ENCODE results near the gene INPP5E.
A peak's percentile ranks its signal among the peaks of the same experiment; 100 is the strongest.

The INPP5E gene

GRCh38 chr9:136483589-136484152 is 44.0 kb upstream of the INPP5E start:
- peak; percentile 98 for FAIRE-seq
- DNase-seq (ENCODE audit: insufficient read length, low spot score): peak; percentile 98
- TF ChIP-seq POLR2AphosphoS5 (IDR thresholded peaks at IDR 0.05; ENCODE audit: low read depth, low read length): no peak
- 0 out of 2 replicates have a peak, but pooled peaks have one; percentile 26 for TF ChIP-seq POLR2A (IDR thresholded peaks at IDR 0.05; ENCODE audit: low read depth, low read length)

DNA sequence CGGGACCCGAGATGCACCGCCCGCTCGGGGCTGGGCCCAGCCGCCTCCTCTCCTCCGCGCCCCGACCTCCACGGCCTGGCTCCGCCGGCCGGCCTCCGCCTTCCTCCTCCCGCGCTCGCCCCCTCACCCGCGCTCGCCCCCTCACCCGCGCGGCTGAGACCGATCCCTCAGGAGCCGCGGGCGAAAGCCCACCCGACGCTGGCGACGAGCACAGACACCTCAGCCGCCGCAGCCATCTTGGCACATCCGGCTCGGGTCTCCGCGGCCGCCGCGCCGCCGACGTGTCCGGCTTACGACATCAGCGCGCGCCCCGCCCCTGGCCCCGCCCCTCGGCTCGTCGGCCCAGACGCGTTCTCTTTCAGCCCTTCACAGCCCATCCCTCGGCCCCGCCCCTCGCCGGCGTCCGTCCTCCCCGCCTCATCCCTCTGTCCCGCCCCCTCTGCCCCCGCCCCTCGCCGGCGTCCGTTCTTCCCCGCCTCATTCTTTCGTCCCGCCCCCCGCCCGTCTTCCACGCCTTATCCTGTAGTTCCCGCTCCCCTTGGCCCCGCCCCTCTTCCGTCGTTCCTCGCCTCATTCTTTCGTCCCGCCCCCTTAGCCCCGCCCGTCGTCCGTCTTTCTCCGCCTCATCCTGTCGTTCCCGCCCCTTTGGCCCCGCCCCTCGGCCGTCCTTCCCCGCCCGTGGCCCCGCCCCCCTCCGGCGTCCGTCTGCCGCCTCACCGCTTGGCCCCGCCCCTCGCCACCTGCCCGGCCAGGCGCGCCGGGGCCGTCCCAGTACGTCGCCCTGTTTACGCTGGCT is 43.3 kb upstream of the INPP5E start, which contains the start of gene SEC16A:
Gene SEC16A (minus strand): TSS at position 248 of the 796 bp plus-strand sequence. CDS start 5,425 bp downstream, outside the sequence.
- FAIRE-seq (no peak), DNase-seq (ENCODE audit: insufficient read length, low spot score) (peak; percentile 95)
- TF ChIP-seq TAF1 (IDR thresholded peaks at IDR 0.05; ENCODE audit: low read depth, low read length) (peak; percentile 61; the same call in 1 of the 2 replicates), SPI1 (IDR thresholded peaks at IDR 0.05; ENCODE audit: low read depth, low read length) (no peak), POLR2A (IDR thresholded peaks at IDR 0.05; ENCODE audit: low read depth, low read length) (peak; percentile 75)

- FAIRE-seq (peak; percentile 26), DNase-seq (ENCODE audit: insufficient read length, low spot score) (no peak)
- TF ChIP-seq SPI1 (IDR thresholded peaks at IDR 0.05; ENCODE audit: low read depth, low read length) (no peak), PAX5 (IDR thresholded peaks at IDR 0.05; ENCODE audit: insufficient read depth, low read length, severe bottlenecking) (no peak), POLR2A (IDR thresholded peaks at IDR 0.05; ENCODE audit: low read depth, low read length) (no peak), POU2F2 (IDR thresholded peaks at IDR 0.05; ENCODE audit: low read depth, low read length) (no peak), POLR2AphosphoS5 (IDR thresholded peaks at IDR 0.05; ENCODE audit: low read depth, low read length) (no peak), TAF1 (IDR thresholded peaks at IDR 0.05; ENCODE audit: low read depth, low read length) (no peak)
These were observed 42.6 kb upstream of the INPP5E start for GRCh38 chr9:136482046-136482792.

- TF ChIP-seq POLR2A (IDR thresholded peaks at IDR 0.05; ENCODE audit: low read depth, low read length): no peak
- TF ChIP-seq POLR2AphosphoS5 (IDR thresholded peaks at IDR 0.05; ENCODE audit: low read depth, low read length): no peak
- TF ChIP-seq POU2F2 (IDR thresholded peaks at IDR 0.05; ENCODE audit: low read depth, low read length): no peak
- TF ChIP-seq SPI1 (IDR thresholded peaks at IDR 0.05; ENCODE audit: low read depth, low read length): no peak
- no peak for TF ChIP-seq PAX5 (IDR thresholded peaks at IDR 0.05; ENCODE audit: insufficient read depth, low read length, severe bottlenecking)
- TF ChIP-seq TAF1 (IDR thresholded peaks at IDR 0.05; ENCODE audit: low read depth, low read length): no peak
- DNase-seq (ENCODE audit: insufficient read length, low spot score): no peak
- FAIRE-seq: no peak
These were observed 41.9 kb upstream of the INPP5E start for GRCh38 chr9:136481558-136481957.

- no peak for FAIRE-seq
These were observed 36.9 kb upstream of the INPP5E start for GRCh38 chr9:136476369-136477150.

DNA sequence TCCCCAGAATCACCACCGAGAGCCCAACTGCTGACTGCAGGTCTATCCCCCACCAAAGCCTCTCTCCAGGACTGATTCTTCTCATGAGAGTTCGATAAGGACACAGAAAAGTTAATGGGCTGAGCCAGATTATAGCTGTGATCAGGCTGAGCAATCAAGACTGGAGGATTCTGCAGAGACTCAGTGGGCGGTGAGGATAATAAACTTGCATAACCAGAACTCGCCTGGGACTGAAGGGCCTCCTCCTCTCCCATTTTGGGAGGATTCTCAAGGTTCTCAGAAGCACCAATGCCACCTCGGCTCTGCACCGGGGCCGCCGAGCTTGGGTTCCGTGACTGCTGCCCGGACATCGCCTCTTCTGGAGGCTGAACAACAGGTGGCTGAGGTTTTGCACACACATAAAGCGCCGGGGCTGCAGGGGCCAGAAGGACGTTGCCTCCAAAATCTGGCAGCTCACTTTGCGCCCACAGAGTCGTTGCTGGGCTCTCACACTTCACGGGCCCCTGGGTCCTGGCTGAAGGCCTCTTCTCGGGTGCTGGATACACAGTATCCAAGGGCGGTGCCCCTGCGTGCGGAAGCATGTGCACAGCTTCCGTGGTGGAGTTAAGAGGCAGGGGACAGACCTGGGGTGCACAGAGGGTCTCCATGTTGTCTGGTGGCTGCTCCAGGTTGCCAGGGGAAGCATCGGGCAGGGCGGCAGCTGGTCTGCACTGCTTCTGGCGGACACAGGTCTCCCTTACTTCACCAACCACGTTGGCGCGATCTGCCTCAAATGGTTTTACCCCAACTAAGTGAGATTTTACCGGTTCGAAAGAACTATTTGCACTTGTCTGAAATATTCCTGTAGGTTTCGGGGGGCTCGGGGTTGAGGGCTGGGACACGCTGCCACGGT is 35.6 kb upstream of the INPP5E start:
- FAIRE-seq: no peak
- no peak for DNase-seq (ENCODE audit: insufficient read length, low spot score)
- no peak for TF ChIP-seq PAX5 (IDR thresholded peaks at IDR 0.05; ENCODE audit: insufficient read depth, low read length, severe bottlenecking)
- TF ChIP-seq SPI1 (IDR thresholded peaks at IDR 0.05; ENCODE audit: low read depth, low read length): no peak

More at GRCh38 chr9:136476369-136477150, 36.9 kb upstream of the INPP5E start:
- DNase-seq (ENCODE audit: insufficient read length, low spot score): no peak
- TF ChIP-seq TAF1 (IDR thresholded peaks at IDR 0.05; ENCODE audit: low read depth, low read length) (no peak), POLR2AphosphoS5 (IDR thresholded peaks at IDR 0.05; ENCODE audit: low read depth, low read length) (0 out of 2 replicates have a peak, but pooled peaks have one; percentile 36), POU2F2 (IDR thresholded peaks at IDR 0.05; ENCODE audit: low read depth, low read length) (no peak), POLR2A (IDR thresholded peaks at IDR 0.05; ENCODE audit: low read depth, low read length) (0 out of 2 replicates have a peak, but pooled peaks have one; percentile 25)

DNA sequence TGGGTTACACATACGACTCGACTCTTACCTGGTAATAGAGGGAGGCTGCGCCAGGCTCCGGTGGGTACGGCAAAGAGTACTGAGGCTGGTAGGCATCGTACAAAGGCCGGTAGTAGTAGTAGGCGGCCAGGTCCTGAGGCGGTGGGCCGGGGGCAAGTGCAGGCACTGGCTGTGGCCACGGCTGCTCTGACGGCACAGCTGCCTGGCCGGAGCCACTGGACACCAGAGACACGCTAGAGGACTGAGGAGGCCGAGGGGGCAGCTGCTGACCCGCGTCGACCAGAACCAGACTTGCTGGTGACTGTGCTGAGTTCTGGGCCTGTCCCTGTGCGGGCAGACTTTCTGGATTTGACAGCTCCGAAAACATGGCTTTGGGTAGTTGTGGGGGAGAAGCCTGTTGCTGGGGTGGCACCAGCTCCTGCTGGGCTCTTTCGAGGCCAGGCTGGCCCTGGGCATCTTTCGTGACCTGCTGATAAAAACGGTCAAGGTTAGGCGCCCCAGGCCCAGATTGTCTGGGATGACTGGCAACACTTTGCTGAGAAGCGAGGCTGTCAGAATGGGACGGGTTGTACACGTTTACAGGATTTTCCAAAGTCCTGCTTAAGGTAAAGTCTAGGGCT is 34.5 kb upstream of the INPP5E start:
- FAIRE-seq (no peak), DNase-seq (ENCODE audit: insufficient read length, low spot score) (no peak)
- TF ChIP-seq PAX5 (IDR thresholded peaks at IDR 0.05; ENCODE audit: insufficient read depth, low read length, severe bottlenecking): no peak
- TF ChIP-seq POU2F2 (IDR thresholded peaks at IDR 0.05; ENCODE audit: low read depth, low read length): no peak
- no peak for TF ChIP-seq SPI1 (IDR thresholded peaks at IDR 0.05; ENCODE audit: low read depth, low read length)
- peak; percentile 51 for TF ChIP-seq POLR2AphosphoS5 (IDR thresholded peaks at IDR 0.05; ENCODE audit: low read depth, low read length)
- no peak for TF ChIP-seq TAF1 (IDR thresholded peaks at IDR 0.05; ENCODE audit: low read depth, low read length)
- TF ChIP-seq POLR2A (IDR thresholded peaks at IDR 0.05; ENCODE audit: low read depth, low read length): peak; percentile 49; the same call in 1 of the 2 replicates

GRCh38 chr9:136473354-136473721 is 33.7 kb upstream of the INPP5E start:
- no peak for TF ChIP-seq TAF1 (IDR thresholded peaks at IDR 0.05; ENCODE audit: low read depth, low read length)
- TF ChIP-seq POLR2AphosphoS5 (IDR thresholded peaks at IDR 0.05; ENCODE audit: low read depth, low read length): no peak
- TF ChIP-seq POU2F2 (IDR thresholded peaks at IDR 0.05; ENCODE audit: low read depth, low read length): no peak
- no peak for TF ChIP-seq PAX5 (IDR thresholded peaks at IDR 0.05; ENCODE audit: insufficient read depth, low read length, severe bottlenecking)
- TF ChIP-seq SPI1 (IDR thresholded peaks at IDR 0.05; ENCODE audit: low read depth, low read length): no peak
- no peak for TF ChIP-seq POLR2A (IDR thresholded peaks at IDR 0.05; ENCODE audit: low read depth, low read length)
- no peak for FAIRE-seq

More at GRCh38 chr9:136473354-136473721, 33.7 kb upstream of the INPP5E start:
- DNase-seq (ENCODE audit: insufficient read length, low spot score): no peak
